DOHH2 (cell line): Measurements from ENCODE around the gene NXNL2.

Source experiments
- CTCF ChIP-seq: fragments of 200-600 bp; sonication (generic); IDR thresholded peaks from one replicate; pipeline ENCODE4 v1.5.1; 2014; ENCODE audit warnings: antibody characterized with exemption, mild to moderate bottlenecking, low read depth, low read length; ENCODE audit not compliant: poor library complexity, severe bottlenecking
- EZH2phosphoT487 ChIP-seq: fragments of 200-600 bp; sonication (generic); IDR thresholded peaks from 2 replicates; pipeline ENCODE4 v1.6.1; 2017; ENCODE audit warnings: borderline replicate concordance, mild to moderate bottlenecking, antibody characterized with exemption, low read length, moderate library complexity, mixed read lengths

- TF ChIP-seq CTCF (no peak), EZH2phosphoT487 (no peak)
Observed at GRCh38 chr9:88508326-88508725, 26.7 kb upstream of the NXNL2 start.
